SW 1271 (cell line): Measurements from ENCODE around the gene SRRM2.
A peak's percentile ranks its signal among the peaks of the same experiment; 100 is the strongest.

Experiments used
- DNase-seq, 2 experiments: peaks; one replicate each; lab custom pipeline; 2025; lab: John Stamatoyannopoulos, UW

Gene SRRM2

DNA sequence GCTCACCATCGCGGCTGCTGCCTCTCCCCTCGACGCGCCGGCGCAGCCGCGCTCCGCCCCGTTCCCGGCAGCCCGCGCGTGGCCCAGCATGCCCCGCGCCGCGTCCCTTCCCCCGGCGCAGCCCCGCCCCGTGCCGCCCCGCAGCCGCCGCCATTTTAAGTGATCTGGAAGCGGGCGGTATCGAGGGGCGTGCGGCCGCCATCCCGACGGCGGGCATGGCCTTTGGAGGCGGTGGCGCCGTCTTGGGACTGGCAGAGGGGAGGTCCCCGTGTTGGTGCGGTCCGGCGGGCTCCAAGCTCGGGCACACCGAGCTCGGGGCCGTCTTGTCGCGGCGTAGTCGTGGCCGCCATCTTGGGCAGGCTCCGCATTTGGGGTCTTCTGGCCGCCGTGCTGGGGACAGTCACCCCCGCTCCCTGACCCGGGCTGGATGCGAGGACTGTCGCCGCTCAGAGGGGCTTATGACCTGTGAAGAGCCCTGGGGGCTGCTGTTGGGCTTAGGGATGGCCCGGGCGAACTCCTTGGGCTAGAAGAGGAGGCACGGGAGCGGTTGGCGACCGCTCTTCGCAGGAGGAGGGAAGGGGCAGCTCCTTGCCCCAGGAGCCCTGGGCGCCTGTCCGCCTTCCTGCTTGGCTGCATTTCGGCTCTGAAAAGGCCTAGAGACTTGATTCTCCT, 24.9 kb downstream of the SRRM2 start, which contains the start of gene ELOB:
Gene ELOB (minus strand): TSS at position 50 of the 672 bp plus-strand sequence. CDS start 41 bp downstream, at position 9.
- DNase-seq: peak in 1 of 2 experiments; percentile 44

DNA sequence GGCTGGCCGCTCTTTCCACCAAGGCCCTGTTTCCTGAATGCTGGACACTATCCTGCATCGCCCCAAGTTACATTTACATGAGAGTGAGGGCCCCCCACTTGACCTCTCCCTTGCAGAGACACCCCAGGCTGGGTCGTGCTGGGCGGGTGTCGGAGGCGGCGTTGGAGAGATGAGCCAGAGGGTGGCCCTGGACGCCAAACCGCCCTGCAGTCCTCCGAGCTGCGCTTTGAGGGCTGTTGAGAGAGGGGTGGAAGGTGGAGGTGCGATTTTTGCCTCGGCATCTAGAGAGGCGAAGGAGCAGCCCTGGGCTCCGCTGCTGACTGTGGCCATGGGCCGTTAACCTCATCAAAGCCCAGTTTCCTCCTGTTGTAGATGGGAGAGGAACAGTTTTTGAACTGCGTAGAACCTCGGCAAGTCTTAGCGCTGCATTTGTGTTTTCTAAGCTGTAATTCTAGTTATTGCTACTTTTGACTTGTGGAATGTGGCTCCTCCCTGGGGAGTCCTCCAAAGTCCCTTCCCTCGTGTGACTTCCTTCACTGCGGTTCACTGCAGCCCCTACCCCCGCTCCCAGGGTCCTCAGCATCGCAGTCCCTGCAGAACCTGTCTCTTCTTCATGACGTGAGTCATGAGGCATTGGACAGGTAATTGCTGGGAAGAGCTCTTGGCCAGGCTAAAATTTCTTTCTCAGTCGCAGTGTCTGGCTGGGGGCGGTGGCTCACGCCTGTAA, 25.6 kb downstream of the SRRM2 start:
- DNase-seq: no peak

DNA sequence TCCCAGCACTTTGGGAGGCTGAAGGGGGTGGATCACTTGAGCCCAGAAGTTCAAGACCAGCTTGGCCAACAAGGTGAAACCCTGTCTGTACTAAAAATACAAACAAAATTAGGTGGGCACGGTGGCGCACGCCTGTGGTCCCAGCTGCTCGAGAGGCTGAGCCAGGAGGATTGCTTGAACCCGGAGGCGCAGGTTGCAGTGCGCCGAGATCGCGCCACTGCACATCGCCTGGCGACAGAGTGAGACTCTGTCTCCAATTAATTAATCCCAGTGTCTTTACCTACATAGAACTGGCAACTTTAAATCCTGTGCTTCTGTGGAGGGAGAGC, 26.2 kb downstream of the SRRM2 start:
- no peak for DNase-seq

DNA sequence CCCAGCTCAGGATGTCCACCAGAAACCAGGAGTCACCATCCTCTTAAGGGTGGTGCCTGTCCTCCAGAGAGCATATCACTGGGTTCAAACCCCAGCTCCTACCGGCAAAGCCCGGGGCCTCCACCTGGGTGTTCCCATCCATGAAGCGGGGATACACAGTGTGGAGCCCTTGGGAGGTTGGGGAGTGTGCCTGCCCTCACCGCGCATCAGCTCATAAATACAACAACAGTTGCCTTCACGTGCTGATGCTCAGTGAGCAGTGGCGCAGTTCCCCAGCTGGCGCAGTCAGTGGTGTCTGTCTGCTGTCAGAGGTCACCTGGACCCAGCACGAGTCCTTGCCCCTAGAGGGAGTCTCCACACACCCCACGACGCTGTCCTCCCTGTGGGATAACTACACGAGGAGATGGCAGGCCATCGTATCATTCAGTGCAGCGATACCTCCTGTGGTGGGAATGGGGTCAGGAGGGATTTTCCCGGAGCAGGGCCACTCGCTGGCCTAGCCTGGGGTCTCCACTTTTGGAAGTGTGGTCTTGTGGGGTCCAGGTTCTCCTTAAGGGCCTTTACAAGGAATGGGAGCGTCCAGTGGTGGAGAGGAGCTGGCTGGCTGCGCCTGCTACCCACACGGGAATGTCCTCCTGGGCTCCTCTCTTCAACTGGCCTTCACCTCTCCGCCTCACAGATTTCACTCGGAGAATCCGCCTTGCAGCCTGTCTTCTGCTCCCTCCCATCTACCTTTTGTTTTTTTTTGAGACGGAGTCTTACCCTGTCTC, 26.9 kb downstream of the SRRM2 start:
- DNase-seq: no peak

DNA sequence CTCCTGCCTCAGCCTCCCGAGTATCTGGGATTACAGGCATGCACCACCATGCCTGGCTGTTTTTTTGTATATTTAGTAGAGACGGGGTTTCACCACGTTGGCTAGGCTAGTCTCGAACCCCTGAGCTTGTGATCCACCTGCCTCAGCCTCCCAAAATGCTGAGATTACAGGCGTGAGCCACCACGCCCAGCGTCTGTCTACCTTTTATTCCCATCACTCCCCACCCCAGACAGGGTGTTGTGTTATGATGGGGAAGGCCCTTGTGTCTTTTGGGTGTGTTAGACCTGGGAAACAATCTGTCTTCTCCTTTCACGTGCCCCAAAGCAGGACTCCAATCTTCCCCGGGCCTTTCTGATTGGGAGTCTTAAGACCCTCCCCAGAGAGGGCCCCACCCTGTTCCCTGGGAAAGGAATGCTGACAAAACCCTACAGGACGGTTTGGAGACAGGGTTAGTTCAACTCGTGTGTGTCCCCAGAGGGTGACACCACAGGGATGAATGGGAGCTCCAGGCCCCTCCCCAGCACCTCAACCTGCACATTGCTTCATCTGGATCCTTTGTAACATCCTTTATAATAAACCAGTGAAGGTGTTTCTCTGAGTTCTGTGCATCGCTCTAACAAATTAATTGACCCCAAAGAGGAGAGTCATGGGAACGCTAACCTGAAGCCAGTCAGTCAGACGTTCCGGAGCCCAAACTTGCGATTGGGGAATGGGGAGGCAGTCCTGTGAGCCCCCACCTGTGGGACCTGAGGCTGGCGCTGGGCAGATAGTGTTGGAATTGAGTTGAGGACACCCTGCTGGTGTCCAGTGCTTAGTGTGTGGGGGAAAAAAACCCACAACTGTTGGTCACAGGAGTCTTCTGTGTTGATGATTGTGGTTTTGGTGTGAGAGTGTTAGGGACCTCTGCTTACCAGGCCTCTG, 27.8 kb downstream of the SRRM2 start:
- no peak for DNase-seq

DNA sequence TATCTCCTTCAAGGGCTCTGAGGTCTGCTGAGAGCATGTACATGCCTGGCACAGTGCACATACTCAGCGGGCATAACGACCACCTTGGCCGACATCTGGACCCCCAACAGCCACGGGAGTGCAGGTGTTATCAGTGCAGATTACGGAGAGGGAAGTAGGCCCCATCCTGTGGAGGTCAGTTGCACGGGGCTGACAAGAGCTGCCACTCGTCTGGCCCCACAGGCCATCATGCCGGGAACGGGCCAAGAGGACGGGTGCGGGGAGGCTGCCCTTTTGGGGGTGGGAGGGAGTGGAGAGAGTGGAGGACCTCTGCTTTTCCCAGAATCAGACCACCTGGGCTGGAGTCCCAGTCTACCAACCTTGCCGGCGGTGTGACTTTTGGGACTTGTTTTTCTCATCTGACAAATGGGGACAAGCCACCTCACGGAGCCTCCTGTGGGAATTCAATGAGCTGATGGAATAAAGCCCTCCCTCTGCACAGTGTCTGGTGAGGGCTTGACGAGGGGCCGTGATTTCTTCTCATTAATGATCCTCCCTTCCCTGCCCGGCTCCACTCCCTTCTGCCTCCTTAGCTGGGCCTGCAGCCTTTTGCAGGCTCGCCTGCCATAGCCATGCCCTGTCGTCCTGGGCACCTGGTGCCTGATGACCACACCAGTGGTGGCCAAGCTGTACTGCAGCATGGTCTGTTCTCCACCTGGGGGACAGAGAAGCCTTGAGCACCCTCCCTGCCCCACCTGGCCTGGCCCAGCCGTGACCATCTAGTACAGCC, 30.3 kb downstream of the SRRM2 start:
- no peak for DNase-seq

DNA sequence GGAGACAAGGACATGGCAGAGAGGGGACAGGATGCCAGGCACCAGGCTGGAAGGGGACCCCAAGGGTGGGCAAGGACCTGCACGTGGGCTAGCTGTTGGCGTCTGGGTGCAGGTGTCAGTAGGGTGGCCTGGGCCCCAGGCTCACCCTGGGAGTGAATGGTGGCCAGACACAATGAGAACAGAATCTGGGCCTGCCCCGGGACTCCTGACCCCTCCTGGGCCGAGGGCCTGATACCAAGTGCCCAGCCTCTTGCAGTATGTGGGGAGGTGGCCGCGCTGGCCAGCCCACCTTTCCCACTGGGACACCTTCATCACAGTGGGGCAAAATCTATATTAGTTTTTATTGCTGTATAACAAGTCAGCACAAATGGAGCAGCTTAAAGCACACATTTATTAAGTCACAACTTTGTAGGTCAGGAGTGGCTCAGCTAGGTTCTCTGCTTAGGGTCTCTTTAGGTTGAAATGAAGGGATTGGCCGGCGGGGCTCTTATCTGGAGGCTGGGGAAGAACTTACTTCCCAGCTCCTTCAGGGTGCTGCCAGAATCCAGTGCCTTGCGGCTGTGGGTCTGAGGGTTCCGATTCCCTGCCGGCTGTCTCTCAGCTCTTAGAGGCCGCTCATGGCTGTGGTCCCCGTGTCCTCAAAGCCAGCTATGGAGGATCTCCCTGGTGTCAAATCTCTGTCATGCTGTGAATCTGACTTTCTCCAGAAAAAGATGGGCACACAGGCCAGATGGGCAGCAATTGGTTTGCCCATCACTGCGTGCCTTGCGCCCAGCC, 31.3 kb downstream of the SRRM2 start:
- DNase-seq: no peak

DNA sequence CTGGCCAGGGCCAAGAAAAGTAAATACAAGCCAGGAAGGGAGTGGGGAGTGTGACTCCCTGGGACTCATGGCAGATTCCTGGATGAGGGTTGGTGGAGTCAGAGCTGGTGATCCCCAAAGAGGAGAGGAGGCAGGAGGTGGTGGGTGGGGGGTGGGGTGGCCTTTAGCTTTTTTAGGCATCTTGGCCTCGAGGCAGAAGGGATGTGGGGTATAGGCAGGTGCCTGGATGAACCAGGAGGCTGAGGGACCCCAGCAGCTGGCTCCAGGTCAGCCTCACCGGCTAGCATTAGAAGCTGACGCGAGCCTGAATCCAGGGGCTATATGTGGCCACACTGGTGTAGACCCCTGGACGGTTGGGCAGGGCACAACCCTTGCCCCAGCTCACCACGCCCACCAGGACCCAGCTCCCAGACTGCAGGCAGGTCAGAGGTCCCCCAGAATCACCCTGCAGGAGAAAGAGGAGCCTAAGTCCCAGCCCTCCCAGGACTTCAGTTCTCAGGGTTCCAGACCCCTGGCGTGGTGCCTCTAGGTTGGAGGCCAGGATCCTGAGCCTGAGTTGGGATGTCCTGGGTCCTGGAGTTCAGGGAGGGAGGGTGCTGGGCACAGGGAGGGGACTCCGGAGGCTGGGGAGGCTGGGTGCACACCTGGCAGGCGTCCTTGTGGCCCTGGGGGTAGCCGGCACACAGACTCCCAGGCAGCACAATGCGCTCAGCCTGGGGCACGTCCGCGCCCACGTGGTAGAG, 32.1 kb downstream of the SRRM2 start:
- no peak for DNase-seq

DNA sequence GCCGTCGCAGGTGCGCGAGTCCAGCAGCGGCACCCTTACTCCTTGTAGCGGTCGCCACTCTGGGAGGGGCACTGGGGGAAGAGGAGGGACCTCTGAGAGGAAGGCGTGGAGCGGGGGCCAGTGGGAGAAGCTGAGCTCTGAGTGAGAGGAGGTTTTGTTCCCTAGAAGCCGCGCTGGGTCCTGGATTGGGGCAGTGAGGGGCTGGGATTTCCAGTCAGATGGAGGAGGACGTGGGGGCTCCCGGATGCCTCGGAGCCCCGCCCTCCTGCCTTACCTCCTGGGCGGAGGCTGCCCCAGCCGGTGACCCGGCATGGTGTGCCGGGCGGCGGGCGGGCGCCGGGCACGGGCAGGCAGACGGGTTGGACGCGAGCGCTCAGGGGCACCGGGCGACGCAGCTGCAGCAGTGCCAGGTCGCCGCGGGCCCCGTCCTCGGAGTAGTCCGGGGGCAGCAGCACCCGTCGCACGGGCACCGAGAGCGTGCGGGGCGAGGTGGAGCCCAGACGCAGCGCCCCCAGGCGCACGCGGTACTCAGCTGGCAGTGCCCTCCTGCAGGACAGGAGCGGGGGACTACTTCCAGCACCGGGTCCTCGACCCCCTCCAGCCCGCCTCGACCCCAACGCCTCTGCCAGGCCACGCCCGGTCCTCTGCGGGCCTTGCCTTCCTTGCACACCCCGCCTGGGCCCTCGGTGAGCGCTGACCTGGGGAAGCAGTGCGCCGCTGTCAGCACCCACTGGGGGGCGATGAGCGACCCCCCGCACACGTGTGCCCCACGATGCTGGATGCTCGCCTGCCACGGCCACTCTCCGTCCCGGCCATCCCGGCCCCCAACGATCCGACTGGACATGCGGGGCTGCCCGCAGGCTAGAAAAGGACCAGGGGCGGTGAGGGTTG, 32.9 kb downstream of the SRRM2 start:
- DNase-seq: no peak

DNA sequence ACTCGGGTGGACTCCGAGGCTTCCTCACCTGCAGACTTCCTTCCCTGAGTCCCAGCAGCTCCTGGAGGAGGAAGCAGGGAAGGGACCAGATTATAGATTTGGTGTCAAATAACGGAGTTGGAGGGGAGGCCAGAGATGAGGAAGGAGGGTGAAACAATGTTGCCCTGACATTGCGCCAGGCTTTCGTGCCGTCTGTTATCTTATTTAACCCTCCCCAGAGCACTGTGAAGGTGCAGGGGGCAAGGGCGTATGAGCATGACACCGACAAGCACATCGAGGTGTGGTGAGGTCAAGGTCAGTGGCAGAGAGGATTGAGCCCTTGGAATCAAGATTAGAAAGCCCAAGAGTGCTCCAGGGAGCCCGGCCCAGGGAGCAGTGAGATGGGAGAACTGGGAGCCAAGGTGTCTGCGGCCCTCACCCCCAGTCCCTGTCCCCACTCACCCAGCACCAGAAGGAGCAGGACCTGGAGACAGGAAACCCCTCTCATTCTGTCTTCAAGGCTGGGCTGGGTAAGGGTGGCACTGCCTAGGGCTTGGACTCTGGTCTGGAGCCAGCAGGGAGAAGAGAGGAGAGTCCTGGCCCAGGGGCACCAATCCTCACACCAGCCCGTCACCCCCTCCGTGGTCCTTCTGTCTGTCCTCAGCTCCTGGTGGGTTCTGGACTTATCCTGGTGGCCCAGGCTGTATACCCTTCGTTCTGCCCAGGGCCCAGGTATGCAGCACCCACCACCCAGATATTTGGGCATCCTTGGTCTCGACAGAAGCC, 33.8 kb downstream of the SRRM2 start:
- DNase-seq: no peak

DNA sequence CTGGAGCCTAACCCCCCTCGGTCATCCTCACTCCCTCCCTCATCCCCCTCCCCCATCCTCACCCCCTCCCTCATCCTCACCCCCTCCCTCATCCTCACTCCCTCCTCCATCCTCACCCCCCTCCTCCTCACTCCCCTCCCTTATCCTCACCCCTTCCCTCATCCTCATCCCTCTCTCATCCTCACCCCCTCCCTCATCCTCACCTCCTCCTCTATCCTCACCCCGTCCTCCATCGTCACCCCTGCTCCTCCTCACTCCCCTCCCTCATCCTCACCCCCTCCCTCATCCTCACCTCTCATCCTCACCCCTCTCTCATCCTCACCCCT, 34.4 kb downstream of the SRRM2 start:
- no peak for DNase-seq

DNA sequence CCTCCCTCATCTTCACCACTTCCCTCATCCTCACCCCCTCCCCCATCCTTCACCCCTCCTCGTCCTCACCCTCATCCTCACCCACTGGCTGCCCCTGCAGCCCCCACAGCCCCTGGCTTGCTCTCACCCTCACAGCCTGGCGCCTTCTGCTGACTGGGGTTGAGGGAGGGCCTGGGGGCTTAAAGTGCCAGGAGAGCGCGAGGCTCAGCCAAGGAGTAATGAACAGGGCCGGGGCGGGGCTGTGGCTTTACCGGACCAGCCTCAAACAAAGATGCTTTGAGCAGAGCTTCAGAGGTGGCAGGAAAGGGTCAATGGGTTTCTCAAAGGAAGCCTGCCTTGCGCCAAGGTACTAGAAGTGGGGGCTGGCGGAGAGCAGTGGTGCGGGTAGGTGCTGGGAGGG, 35.0 kb downstream of the SRRM2 start, which contains the start of gene PRSS33:
Gene PRSS33 (minus strand): TSS at position 155 of the 400 bp plus-strand sequence. CDS start 1,013 bp downstream, outside the sequence.
- no peak for DNase-seq

DNA sequence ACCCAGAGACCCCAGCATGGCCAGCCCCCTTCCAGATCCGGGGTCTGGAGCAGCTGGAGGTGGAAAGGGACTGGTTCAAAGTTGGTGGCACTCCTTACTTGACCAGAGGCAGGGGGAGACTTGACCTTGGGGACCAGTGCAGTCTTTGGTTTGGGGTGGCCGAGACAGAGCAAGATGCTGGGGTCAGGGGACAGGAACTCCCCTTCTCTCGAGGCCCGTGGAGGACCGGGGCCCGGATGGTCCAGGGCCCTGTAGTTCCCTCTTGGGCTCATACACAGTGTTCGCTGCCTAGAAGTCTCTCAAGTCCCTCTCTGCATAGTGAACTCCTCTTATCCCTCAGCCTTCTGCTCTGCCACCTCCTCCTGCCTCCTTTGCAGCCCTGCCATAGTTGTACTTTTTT, 35.5 kb downstream of the SRRM2 start:
- no peak for DNase-seq

DNA sequence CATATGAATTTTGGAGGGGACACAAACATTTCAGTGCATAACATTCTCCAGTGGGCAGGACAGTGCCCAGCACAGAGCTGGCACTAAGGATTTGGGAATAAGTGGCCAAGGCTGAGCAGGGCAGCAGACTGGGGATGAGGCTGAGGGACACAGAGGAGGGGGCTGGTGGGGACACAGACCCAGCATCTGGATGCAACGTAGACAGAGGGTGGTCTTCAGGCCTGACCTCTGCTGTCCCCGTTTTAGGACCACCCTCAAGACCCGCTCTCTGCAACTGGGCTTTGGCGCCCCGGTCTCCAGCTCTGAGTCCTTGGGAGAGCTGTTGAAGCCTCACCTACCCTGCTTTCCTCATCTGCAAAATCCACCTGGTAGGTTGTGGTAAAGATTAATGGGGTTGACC, 38.2 kb downstream of the SRRM2 start:
- no peak for DNase-seq

DNA sequence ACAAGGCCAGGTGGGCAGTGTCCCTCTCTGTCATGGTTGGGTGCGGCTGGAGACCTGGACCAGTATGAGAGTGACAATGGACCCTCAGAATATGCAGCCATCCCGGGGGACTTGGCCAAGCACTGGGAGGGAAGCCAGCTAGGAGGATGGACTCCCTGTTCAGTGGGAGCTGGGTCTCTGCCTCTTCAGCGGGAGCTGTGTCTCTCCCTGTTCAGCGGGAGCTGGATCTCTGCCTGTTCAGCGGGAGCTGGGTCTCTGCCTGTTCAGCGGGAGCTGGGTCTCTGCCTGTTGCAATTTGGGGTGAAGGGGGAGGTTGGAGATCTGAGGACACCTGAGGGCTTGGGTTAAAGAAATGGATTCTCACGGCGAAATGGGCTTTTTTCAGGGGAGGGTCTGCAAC, 38.7 kb downstream of the SRRM2 start:
- DNase-seq: no peak

DNA sequence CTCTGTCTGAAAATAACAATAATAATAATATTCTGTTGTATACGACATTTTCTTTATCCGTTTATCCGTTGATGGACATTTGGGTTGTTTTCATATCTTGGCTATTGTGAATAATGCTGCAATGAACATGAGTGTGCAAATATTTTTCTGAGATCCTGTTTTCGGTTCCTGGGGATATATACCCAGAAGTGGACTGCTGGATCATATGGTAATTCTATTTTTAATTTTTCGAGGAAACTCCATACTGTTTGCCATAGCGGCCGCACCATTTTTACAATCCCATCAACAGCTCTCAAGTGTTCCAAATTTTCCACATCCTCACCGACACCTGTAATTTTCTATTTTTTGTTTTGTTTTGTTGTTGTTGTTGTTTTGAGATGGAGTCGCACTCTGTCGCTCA, 40.5 kb downstream of the SRRM2 start:
- DNase-seq: no peak

DNA sequence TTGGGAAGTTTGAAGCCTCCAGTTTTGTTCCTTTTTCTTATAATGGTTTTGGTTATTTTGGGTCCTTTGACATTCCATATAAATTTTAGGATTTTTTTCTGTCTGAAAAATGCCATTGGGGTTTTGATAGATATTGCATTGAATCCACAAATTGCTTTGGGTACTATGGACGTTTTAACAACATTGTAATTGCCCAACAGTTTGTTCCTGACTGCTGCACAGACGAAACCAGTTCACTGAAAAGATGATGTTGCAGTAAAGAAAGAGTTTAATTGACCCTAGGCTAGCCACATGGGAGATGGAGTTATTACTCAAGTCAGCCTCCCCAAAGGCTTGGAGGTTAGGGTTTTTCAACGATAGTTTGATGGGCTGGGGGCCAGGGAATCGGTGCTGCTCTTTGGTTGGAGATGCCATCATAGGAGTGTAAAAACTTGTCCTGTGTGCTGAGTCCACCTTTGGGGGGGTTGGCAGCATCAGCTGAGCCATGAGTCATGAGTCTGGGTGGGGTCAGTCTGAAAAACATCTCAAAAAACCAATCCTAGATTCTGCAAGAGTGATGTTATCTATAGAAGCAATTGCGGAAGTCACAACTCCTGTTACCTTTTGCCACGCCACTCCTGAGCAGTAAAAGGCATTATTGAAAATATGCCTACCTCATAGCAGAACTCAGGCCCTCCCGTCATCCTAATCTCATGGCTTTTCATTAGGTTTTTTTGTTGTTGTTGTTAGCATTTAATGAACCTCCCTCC, 43.1 kb downstream of the SRRM2 start:
- DNase-seq: no peak
